GM06990 (cell line): ENCODE measurements around the gene SMOC2.

Source experiments
- DNase-seq: peaks from one replicate; pipeline ENCODE4 v3.0.0-alpha.2; 2011; ENCODE audit not compliant: insufficient read length; ENCODE audit errors: extremely low read depth
- H3K27me3 ChIP-seq: replicated peaks from 2 replicates; pipeline ENCODE4 v1.6.0; 2011; ENCODE audit warnings: low read length; ENCODE audit not compliant: control insufficient read depth, insufficient read depth
- H3K36me3 ChIP-seq: 2 replicates; pipeline ENCODE4 v1.5.1; 2011; ENCODE audit warnings: low read length; ENCODE audit not compliant: control insufficient read depth, insufficient read depth
- H3K4me3 ChIP-seq: replicated peaks from 2 replicates; pipeline ENCODE4 v1.5.1; 2011; ENCODE audit warnings: low read depth, mild to moderate bottlenecking, control low read depth, low read length
- TF ChIP-seq, protein P1 (sequence below): IDR thresholded peaks from 2 replicates; pipeline ENCODE4 v1.5.1; 2011; ENCODE audit warnings: low read length, control low read depth, mild to moderate bottlenecking, inconsistent platforms; ENCODE audit not compliant: insufficient read depth, poor library complexity, severe bottlenecking

Gene SMOC2

DNA sequence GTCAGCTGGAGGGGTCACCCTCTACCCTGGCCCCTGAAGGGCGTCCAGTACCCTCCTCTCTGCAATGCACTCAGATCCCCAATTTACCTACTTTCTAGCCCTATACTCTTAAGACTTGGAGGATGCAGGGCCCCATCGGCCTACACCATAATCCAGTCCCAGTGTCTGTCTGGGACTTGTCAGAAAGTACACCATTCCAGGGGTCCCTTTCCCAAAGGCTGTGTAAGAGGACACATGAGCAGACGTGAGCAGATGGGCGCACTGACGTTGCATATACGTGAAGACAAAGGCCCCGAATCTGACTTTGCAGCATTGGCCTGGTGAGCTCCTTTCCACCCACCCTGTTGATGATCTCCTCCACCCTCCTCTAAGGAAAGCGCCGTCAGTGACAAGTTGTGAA lies 20.9 kb upstream of the SMOC2 start:
- DNase-seq = no peak
- H3K36me3 ChIP-seq = no peaks in the 10 kb centered on the region
- TF ChIP-seq, protein P1, sequence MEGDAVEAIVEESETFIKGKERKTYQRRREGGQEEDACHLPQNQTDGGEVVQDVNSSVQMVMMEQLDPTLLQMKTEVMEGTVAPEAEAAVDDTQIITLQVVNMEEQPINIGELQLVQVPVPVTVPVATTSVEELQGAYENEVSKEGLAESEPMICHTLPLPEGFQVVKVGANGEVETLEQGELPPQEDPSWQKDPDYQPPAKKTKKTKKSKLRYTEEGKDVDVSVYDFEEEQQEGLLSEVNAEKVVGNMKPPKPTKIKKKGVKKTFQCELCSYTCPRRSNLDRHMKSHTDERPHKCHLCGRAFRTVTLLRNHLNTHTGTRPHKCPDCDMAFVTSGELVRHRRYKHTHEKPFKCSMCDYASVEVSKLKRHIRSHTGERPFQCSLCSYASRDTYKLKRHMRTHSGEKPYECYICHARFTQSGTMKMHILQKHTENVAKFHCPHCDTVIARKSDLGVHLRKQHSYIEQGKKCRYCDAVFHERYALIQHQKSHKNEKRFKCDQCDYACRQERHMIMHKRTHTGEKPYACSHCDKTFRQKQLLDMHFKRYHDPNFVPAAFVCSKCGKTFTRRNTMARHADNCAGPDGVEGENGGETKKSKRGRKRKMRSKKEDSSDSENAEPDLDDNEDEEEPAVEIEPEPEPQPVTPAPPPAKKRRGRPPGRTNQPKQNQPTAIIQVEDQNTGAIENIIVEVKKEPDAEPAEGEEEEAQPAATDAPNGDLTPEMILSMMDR = no peak
- no peak overlapping the region for H3K4me3 ChIP-seq
- no peaks in the 10 kb centered on the region for H3K27me3 ChIP-seq

DNA sequence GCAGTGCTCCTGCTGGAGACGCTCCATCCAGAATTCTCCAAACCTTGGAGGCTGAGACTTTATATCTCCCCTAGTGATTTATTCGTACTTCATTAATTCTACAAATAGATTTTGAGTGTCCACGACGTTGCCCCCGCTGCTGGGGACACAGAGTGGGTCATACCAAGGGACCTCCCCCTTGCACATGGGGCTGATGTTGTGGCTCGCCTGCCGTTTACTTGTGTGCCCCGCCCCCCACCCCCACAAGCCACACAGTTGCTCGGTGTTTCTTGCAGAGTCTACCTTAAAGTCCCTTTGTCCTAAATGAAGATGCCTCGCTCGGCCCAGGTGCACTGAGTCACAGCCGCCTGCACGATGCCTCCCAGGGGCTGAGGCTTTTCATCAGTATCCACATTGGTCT lies 20.3 kb upstream of the SMOC2 start:
- Histone ChIP-seq H3K36me3 (no peaks in the 10 kb centered on the region), H3K27me3 (no peaks in the 10 kb centered on the region), H3K4me3 (no peak overlapping the region)
- DNase-seq = no peak
- TF ChIP-seq, protein P1 = no peak

DNA sequence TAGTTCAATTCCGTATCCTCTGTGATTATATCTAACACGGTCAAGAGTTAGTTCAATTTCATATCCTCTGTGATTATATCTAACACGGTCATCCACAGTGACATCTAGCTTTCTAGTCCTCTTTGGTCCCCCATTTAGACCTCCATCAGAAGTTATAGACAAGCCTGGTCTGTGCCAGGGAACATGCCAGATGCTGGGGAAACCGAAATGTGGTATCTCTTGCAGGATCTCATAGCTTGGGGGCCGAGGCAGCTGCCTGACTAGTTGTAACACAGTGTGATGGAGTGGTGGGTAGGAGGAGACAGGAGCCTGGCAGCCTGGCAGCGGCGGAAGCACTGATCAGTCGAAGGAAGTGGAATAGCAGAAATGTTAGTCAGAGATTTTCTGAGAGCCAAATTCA lies 13.8 kb upstream of the SMOC2 start:
- H3K4me3 ChIP-seq = no peak overlapping the region
- TF ChIP-seq, protein P1 = no peak
- no peaks in the 10 kb centered on the region for H3K36me3 ChIP-seq
- no peaks in the 10 kb centered on the region for H3K27me3 ChIP-seq
- no peak for DNase-seq

DNA sequence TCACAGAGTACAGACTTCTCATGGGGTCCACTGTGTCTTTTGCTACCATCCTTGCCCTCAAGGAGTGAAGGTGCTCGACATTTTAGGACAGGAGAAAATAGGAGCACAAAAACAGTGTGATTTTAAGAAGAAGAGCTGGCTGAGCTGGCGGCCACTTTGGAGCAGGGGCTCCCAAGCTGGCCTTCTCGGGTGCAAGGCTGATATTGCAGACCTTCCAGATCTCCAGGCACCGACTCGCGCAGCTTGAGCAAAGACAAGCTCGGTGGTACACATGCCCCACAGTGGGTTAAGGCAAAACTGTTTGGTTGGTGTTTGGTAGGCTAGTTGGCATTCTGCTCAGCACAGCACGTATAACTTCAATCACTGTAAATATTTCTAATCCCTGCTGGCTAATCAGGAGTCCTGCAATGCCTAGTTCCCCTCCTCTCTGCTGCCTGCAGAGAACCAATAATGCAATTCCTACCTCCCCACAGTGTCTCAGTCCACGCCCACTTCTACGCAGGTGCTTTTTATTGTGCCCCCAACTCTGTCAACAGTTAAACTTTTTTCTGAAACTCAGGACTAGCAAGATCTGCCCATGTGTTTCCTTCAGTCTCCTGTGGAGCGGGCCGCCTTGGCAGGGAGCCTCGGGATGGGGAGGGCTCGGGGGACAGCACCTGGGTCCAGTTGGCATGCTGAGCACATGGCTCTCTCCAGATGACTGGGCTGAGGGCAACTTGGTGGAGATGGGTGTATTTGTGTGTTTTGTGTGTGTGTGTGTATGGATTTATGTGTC lies 12.7 kb upstream of the SMOC2 start:
- no peaks in the 10 kb centered on the region for H3K36me3 ChIP-seq
- H3K4me3 ChIP-seq = no peak overlapping the region
- DNase-seq = no peak
- TF ChIP-seq, protein P1 = no peak
- H3K27me3 ChIP-seq = no peaks in the 10 kb centered on the region

DNA sequence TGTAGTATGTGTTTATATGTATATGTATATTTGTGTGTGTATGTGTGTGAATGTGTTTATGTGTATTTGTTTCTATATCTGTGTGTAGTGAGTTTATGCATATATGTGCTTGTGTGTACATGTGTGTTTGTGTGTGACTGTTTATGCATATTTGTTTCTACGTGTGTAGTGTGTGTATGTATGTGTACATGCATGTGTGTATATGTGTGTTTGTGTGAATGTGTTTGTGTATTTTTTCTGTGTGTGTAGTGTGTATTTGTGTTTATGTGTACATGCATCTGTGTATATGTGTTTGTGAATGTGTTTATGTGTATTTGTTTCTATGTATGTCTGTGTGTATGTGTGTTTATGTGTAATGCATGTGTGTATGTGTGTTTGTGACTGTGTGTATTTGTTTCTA lies 12.1 kb upstream of the SMOC2 start:
- TF ChIP-seq, protein P1 = no peak
- no peak overlapping the region for H3K4me3 ChIP-seq
- H3K36me3 ChIP-seq = no peaks in the 10 kb centered on the region
- H3K27me3 ChIP-seq = no peaks in the 10 kb centered on the region
- DNase-seq = no peak

DNA sequence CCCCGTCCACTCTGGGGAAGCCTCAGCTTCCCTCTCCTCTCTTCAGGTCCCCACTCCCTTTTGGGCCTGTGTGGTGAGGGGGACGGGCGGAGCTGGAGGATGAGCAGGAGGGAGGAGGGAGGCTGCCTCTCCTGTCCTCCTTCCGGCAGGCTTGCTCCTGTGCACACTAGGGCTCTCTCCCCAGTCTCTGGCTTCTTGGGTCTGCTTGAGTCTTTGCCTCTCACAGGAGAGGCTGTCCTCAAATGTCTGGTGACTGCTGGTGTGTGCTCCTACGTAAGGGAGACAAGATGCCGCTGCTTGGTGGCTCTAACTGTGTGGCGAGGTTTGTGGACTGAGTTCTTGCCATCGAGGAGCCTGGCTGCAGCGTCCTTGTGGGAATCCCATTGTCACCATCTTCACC lies 8.8 kb upstream of the SMOC2 start:
- Histone ChIP-seq H3K4me3 (no peak overlapping the region), H3K27me3 (no peaks in the 10 kb centered on the region), H3K36me3 (no peaks in the 10 kb centered on the region)
- TF ChIP-seq, protein P1 = no peak
- DNase-seq = no peak
